ENCODE results near the gene FAM114A2.

DNA sequence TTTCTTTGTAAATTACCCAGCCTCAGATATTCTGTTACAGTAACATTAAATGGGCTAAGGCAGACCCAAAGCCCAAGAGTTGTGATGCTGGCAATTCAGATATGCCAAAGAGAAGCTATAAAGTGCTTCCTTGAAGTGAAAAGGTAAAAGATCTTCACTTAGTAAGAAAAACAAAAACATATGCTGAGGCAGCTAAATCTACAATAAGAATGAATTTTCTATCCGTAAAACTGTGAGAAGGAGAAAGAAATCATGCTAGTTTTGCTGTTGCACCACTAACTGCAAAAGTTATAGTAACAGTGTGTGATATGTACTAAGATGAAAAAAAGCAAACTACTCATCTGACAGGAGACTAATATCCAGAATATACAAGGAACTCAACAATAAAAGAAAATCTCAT, 39.9 kb downstream of the FAM114A2 start:
- TF ChIP-seq, protein P1, sequence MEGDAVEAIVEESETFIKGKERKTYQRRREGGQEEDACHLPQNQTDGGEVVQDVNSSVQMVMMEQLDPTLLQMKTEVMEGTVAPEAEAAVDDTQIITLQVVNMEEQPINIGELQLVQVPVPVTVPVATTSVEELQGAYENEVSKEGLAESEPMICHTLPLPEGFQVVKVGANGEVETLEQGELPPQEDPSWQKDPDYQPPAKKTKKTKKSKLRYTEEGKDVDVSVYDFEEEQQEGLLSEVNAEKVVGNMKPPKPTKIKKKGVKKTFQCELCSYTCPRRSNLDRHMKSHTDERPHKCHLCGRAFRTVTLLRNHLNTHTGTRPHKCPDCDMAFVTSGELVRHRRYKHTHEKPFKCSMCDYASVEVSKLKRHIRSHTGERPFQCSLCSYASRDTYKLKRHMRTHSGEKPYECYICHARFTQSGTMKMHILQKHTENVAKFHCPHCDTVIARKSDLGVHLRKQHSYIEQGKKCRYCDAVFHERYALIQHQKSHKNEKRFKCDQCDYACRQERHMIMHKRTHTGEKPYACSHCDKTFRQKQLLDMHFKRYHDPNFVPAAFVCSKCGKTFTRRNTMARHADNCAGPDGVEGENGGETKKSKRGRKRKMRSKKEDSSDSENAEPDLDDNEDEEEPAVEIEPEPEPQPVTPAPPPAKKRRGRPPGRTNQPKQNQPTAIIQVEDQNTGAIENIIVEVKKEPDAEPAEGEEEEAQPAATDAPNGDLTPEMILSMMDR (IDR thresholded peaks at IDR 0.05): no peak
- no peak for TF ChIP-seq POLR2A (IDR thresholded peaks at IDR 0.05)

Data from heart left ventricle (tissue), 13 donors.